ENCODE measurements around the gene PLP1.
A peak's percentile ranks its signal among the peaks of the same experiment; 100 is the strongest.

The PLP1 gene

DNA sequence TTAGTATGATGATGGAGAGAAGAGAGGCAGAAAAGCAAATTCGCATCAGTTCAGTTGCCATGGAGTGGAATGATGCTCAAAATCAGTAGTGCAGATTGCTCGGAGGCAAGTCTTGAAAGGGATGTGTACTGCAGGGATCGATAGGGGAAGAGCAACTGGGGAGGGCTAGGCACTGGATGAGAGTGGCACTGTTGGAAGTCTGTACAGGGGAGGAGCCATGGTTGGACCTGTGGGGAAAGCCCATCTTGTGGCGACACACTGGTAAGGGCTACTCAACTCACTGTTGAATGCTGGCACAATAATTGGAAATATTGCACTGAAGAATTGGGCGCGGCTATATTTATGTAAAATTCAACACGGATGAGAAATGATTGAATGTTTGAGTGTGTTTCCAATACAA lies 54.2 kb downstream of the PLP1 start:
- peaks cover 3% of the 10 kb centered on the region for H3K4me1 Mint-ChIP-seq (ENCODE audit: low read depth)
- H3K4me3 Mint-ChIP-seq = peak overlapping the region; percentile 15

DNA sequence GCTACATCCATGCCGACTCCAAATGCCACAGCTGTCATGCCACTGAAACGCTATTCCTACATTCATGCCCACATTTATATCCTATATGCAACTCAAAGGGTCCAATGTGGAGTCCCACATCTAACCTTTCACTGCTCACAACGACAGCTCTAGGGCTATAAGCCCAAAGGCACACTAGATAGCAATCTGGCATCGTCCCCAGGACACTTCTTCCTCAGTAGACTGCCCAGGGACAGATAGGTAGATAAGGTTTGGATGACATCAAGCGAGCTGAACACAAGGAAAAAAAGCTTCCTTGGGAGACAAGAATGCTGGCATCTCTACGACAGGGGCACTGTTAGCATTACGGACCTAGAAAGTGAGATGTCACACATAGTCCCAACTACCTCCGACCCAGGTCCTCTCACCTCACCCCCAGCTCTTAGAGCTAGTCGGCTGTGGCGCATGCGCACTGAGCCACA lies 54.7 kb downstream of the PLP1 start:
- Mint-ChIP-seq H3K36me3 (no peaks in the 10 kb centered on the region), H3K4me1 (ENCODE audit: low read depth) (peaks cover 3% of the 10 kb centered on the region), H3K27me3 (peaks cover 1% of the 10 kb centered on the region), H3K4me3 (peak overlapping the region; percentile 81), H3K9me3 (ENCODE audit: low read depth) (no peaks in the 10 kb centered on the region), H3K27ac (no peak overlapping the region)

More for the DNA sequence above, 54.2 kb downstream of the PLP1 start:
- peaks cover 1% of the 10 kb centered on the region for H3K27me3 Mint-ChIP-seq
- no peaks in the 10 kb centered on the region for H3K9me3 Mint-ChIP-seq (ENCODE audit: low read depth)
- H3K36me3 Mint-ChIP-seq = no peaks in the 10 kb centered on the region
- H3K27ac Mint-ChIP-seq = no peak overlapping the region

DNA sequence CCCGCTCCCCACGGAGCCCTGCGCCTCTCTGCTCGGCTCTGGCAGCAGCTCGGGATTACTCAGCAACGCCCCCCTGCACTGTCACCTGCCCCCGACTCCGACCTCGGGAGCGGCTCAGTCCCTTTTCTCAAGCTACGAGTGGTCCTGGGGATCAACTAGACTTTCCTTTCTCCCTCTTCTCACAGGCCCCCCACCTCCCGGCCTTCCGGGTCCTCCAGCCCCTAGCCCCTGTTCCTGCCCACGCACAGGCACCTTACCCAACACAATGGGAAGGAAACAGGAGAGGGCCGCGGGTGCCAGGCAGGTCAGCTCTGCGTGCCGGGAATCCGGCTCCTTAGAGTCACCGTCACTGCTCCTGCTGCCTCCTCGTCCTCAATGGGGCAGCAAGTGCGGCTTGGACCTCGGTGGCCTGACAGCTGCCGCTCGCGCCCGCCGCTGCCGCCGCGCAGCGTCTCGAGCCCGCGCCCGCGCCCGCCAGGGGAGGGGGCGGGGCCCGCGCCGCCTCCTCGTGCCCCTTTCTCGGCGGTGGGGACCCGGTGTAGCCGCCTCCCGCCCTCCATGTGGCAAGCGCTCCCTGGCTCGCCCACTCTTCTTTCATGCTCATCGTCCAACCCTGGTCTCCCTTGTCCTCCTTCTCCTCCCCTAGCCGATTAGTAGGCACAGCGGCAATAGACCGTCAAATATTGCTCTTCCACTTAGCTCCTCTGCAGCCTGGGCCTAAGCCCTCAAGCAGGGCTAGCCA lies 55.3 kb downstream of the PLP1 start, which contains the start of gene RAB9B:
RAB9B (minus strand) TSS at position 455 of the 742 bp plus-strand sequence. CDS start 6,473 bp downstream, outside the sequence.
- Mint-ChIP-seq H3K27me3 (peaks cover 1% of the 10 kb centered on the region), H3K9me3 (ENCODE audit: low read depth) (no peaks in the 10 kb centered on the region)

DNA sequence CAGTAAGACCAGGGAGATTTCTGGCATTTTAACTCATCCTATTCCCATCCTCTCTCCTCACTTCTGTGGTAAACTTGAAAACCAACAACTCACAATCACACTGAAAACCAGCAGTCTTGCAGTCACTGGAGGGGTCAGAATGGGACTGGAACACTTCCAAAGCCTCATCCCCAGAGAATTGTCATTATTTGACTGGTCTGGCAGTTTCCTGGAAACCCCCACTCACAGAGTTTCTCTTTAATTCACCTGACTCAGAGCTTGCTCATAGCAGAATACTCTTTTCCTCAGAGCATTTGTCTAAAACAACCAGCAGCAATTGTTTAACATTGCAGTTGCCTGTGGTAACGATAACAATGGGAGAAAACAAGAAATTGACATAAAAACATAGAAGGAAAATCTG lies 62.8 kb downstream of the PLP1 start:
- H3K4me1 Mint-ChIP-seq (ENCODE audit: low read depth) = peaks cover 9% of the 10 kb centered on the region
- H3K4me3 Mint-ChIP-seq = peak overlapping the region; percentile 20
- H3K9me3 Mint-ChIP-seq (ENCODE audit: low read depth) = no peaks in the 10 kb centered on the region
- peaks cover under 1% of the 10 kb centered on the region for H3K27me3 Mint-ChIP-seq
- H3K36me3 Mint-ChIP-seq = no peaks in the 10 kb centered on the region
- H3K27ac Mint-ChIP-seq = no peak overlapping the region

More for the DNA sequence above, 55.3 kb downstream of the PLP1 start, which contains the start of gene RAB9B:
- Mint-ChIP-seq H3K4me1 (ENCODE audit: low read depth) (peaks cover 3% of the 10 kb centered on the region), H3K4me3 (peak within 1 kb of the TSS; percentile 91), H3K36me3 (no peaks in the 10 kb centered on the region), H3K27ac (peak within 1 kb of the TSS; percentile 28)

Measured in activated naive CD8-positive, alpha-beta T cell (primary cell).